Skeletal muscle cell (primary cell): ENCODE measurements around the gene LCP1.
"Not testable (repeated sequence)": the region's sequence is repeated elsewhere in the genome, so short reads cannot be mapped to it uniquely, and the experiment has no call there.

Experiments used
- DNase-seq: peaks from one replicate; pipeline ENCODE4 v3.0.0-alpha.2; 2010; ENCODE audit warnings: low read depth
- H3K4me3 ChIP-seq: 2 replicates; pipeline ENCODE4 v1.5.1; 2011; ENCODE audit warnings: low read depth, mild to moderate bottlenecking, control low read depth, low read length, moderate library complexity

The LCP1 gene

GRCh38 chr13:46164661-46165060 lies 17.3 kb downstream of the LCP1 start:
- DNase-seq, result no peak
- no peak overlapping the region for H3K4me3 ChIP-seq

GRCh38 chr13:46162741-46163140 lies 19.2 kb downstream of the LCP1 start:
- H3K4me3 ChIP-seq, DNase-seq: not testable (repeated sequence)

GRCh38 chr13:46160471-46161066 lies 21.4 kb downstream of the LCP1 start:
- DNase-seq, result no peak

GRCh38 chr13:46160065-46160464 lies 21.9 kb downstream of the LCP1 start:
- no peak overlapping the region for H3K4me3 ChIP-seq

More at GRCh38 chr13:46160471-46161066, 21.4 kb downstream of the LCP1 start:
- no peak overlapping the region for H3K4me3 ChIP-seq

GRCh38 chr13:46158983-46159382 lies 23.0 kb downstream of the LCP1 start:
- no peak overlapping the region for H3K4me3 ChIP-seq
- DNase-seq, result no peak

More at GRCh38 chr13:46160065-46160464, 21.9 kb downstream of the LCP1 start:
- DNase-seq, result no peak

- no peak overlapping the region for H3K4me3 ChIP-seq
- no peak for DNase-seq
Observed at GRCh38 chr13:46158222-46158621, 23.8 kb downstream of the LCP1 start.

- DNase-seq, result no peak
Observed at GRCh38 chr13:46154136-46154801, 27.7 kb downstream of the LCP1 start.

GRCh38 chr13:46152627-46153328 lies 29.2 kb downstream of the LCP1 start:
- DNase-seq, result no peak
- H3K4me3 ChIP-seq, result no peak overlapping the region

More at GRCh38 chr13:46154136-46154801, 27.7 kb downstream of the LCP1 start:
- H3K4me3 ChIP-seq, result no peak overlapping the region

- DNase-seq, result no peak
- no peak overlapping the region for H3K4me3 ChIP-seq
Observed at GRCh38 chr13:46150134-46150693, 31.8 kb downstream of the LCP1 start.

- peak; percentile 51 for DNase-seq
- H3K4me3 ChIP-seq, result no peak overlapping the region
Observed at GRCh38 chr13:46149272-46150133, 32.5 kb downstream of the LCP1 start.

GRCh38 chr13:46146898-46147297 lies 35.1 kb downstream of the LCP1 start:
- no peak overlapping the region for H3K4me3 ChIP-seq
- no peak for DNase-seq

GRCh38 chr13:46145950-46146349 lies 36.0 kb downstream of the LCP1 start:
- no peak overlapping the region for H3K4me3 ChIP-seq

GRCh38 chr13:46145135-46145534 lies 36.8 kb downstream of the LCP1 start:
- no peak overlapping the region for H3K4me3 ChIP-seq
- DNase-seq, result no peak

More at GRCh38 chr13:46145950-46146349, 36.0 kb downstream of the LCP1 start:
- no peak for DNase-seq

GRCh38 chr13:46143184-46143701 lies 38.7 kb downstream of the LCP1 start:
- DNase-seq, result no peak
- no peak overlapping the region for H3K4me3 ChIP-seq

- H3K4me3 ChIP-seq, result no peak overlapping the region
- DNase-seq, result no peak
Observed at GRCh38 chr13:46142776-46143175, 39.2 kb downstream of the LCP1 start.

- DNase-seq, result no peak
- no peak overlapping the region for H3K4me3 ChIP-seq
Observed at GRCh38 chr13:46140044-46140443, 41.9 kb downstream of the LCP1 start.

GRCh38 chr13:46137627-46138317 lies 44.2 kb downstream of the LCP1 start:
- DNase-seq, result no peak
- no peak overlapping the region for H3K4me3 ChIP-seq

GRCh38 chr13:46136688-46137087 lies 45.3 kb downstream of the LCP1 start:
- no peak overlapping the region for H3K4me3 ChIP-seq
- DNase-seq, result no peak
